ENCODE measurements around the gene KICS2.
"Not testable (repeated sequence)": the region's sequence is repeated elsewhere in the genome, so short reads cannot be mapped to it uniquely, and the experiment has no call there.

KICS2 gene

GRCh38 chr12:64207453-64207852, 14.6 kb downstream of the KICS2 start:
- Histone ChIP-seq H3K27me3 (ENCODE audit: control insufficient read depth, insufficient read depth, low read length) (no peaks in the 10 kb centered on the region), H3K27ac (ENCODE audit: low read depth, low read length) (no peak overlapping the region), H3K36me3 (ENCODE audit: control insufficient read depth, insufficient read depth, low read length) (peaks cover 2% of the 10 kb centered on the region), H3K4me3 (ENCODE audit: low read length) (no peak overlapping the region), H3K9ac (ENCODE audit: low read length) (no peak overlapping the region), H3K4me1 (ENCODE audit: control insufficient read depth, insufficient read depth, low read length) (no peaks in the 10 kb centered on the region)

- no peak overlapping the region for H3K4me3 ChIP-seq (ENCODE audit: low read length)
- no peak overlapping the region for H3K27ac ChIP-seq (ENCODE audit: low read depth, low read length)
Measured at GRCh38 chr12:64205542-64205941, 16.6 kb downstream of the KICS2 start.

GRCh38 chr12:64203775-64204174, 18.3 kb downstream of the KICS2 start:
- Histone ChIP-seq H3K36me3 (ENCODE audit: control insufficient read depth, insufficient read depth, low read length) (peaks cover 2% of the 10 kb centered on the region), H3K27ac (ENCODE audit: low read depth, low read length) (no peak overlapping the region), H3K27me3 (ENCODE audit: control insufficient read depth, insufficient read depth, low read length) (no peaks in the 10 kb centered on the region), H3K4me1 (ENCODE audit: control insufficient read depth, insufficient read depth, low read length) (no peaks in the 10 kb centered on the region), H3K4me3 (ENCODE audit: low read length) (no peak overlapping the region), H3K9ac (ENCODE audit: low read length) (no peak overlapping the region)

More at GRCh38 chr12:64205542-64205941, 16.6 kb downstream of the KICS2 start:
- Histone ChIP-seq H3K4me1 (ENCODE audit: control insufficient read depth, insufficient read depth, low read length) (no peaks in the 10 kb centered on the region), H3K27me3 (ENCODE audit: control insufficient read depth, insufficient read depth, low read length) (no peaks in the 10 kb centered on the region), H3K9ac (ENCODE audit: low read length) (no peak overlapping the region), H3K36me3 (ENCODE audit: control insufficient read depth, insufficient read depth, low read length) (peaks cover 2% of the 10 kb centered on the region)

GRCh38 chr12:64203036-64203435, 19.1 kb downstream of the KICS2 start:
- Histone ChIP-seq H3K27me3 (ENCODE audit: control insufficient read depth, insufficient read depth, low read length) (no peaks in the 10 kb centered on the region), H3K4me3 (ENCODE audit: low read length) (no peak overlapping the region), H3K36me3 (ENCODE audit: control insufficient read depth, insufficient read depth, low read length) (peaks cover 2% of the 10 kb centered on the region), H3K27ac (ENCODE audit: low read depth, low read length) (no peak overlapping the region), H3K4me1 (ENCODE audit: control insufficient read depth, insufficient read depth, low read length) (no peaks in the 10 kb centered on the region), H3K9ac (ENCODE audit: low read length) (no peak overlapping the region)

- H3K27ac ChIP-seq (ENCODE audit: low read depth, low read length); H3K9ac ChIP-seq (ENCODE audit: low read length); H3K27me3 ChIP-seq (ENCODE audit: control insufficient read depth, insufficient read depth, low read length); H3K4me1 ChIP-seq (ENCODE audit: control insufficient read depth, insufficient read depth, low read length); H3K4me3 ChIP-seq (ENCODE audit: low read length); H3K36me3 ChIP-seq (ENCODE audit: control insufficient read depth, insufficient read depth, low read length): not testable (repeated sequence)
Measured at GRCh38 chr12:64195841-64196240, 26.3 kb downstream of the KICS2 start.

GRCh38 chr12:64194333-64195149, 27.6 kb downstream of the KICS2 start:
- no peaks in the 10 kb centered on the region for H3K4me1 ChIP-seq (ENCODE audit: control insufficient read depth, insufficient read depth, low read length)
- no peak overlapping the region for H3K9ac ChIP-seq (ENCODE audit: low read length)
- H3K27me3 ChIP-seq (ENCODE audit: control insufficient read depth, insufficient read depth, low read length): no peaks in the 10 kb centered on the region
- H3K27ac ChIP-seq (ENCODE audit: low read depth, low read length): no peak overlapping the region
- H3K36me3 ChIP-seq (ENCODE audit: control insufficient read depth, insufficient read depth, low read length): no peaks in the 10 kb centered on the region
- H3K4me3 ChIP-seq (ENCODE audit: low read length): no peak overlapping the region

GRCh38 chr12:64193931-64194330, 28.2 kb downstream of the KICS2 start:
- Histone ChIP-seq H3K4me1 (ENCODE audit: control insufficient read depth, insufficient read depth, low read length) (no peaks in the 10 kb centered on the region), H3K4me3 (ENCODE audit: low read length) (no peak overlapping the region), H3K27me3 (ENCODE audit: control insufficient read depth, insufficient read depth, low read length) (no peaks in the 10 kb centered on the region)

GRCh38 chr12:64192644-64193444, 29.3 kb downstream of the KICS2 start:
- no peak overlapping the region for H3K9ac ChIP-seq (ENCODE audit: low read length)
- H3K27ac ChIP-seq (ENCODE audit: low read depth, low read length): no peak overlapping the region
- H3K4me3 ChIP-seq (ENCODE audit: low read length): no peak overlapping the region
- no peaks in the 10 kb centered on the region for H3K27me3 ChIP-seq (ENCODE audit: control insufficient read depth, insufficient read depth, low read length)
- H3K36me3 ChIP-seq (ENCODE audit: control insufficient read depth, insufficient read depth, low read length): no peaks in the 10 kb centered on the region
- no peaks in the 10 kb centered on the region for H3K4me1 ChIP-seq (ENCODE audit: control insufficient read depth, insufficient read depth, low read length)

More at GRCh38 chr12:64193931-64194330, 28.2 kb downstream of the KICS2 start:
- no peak overlapping the region for H3K27ac ChIP-seq (ENCODE audit: low read depth, low read length)
- no peaks in the 10 kb centered on the region for H3K36me3 ChIP-seq (ENCODE audit: control insufficient read depth, insufficient read depth, low read length)
- no peak overlapping the region for H3K9ac ChIP-seq (ENCODE audit: low read length)

- H3K36me3 ChIP-seq (ENCODE audit: control insufficient read depth, insufficient read depth, low read length): no peaks in the 10 kb centered on the region
- H3K4me1 ChIP-seq (ENCODE audit: control insufficient read depth, insufficient read depth, low read length): no peaks in the 10 kb centered on the region
- H3K9ac ChIP-seq (ENCODE audit: low read length): no peak overlapping the region
- H3K27ac ChIP-seq (ENCODE audit: low read depth, low read length): no peak overlapping the region
- H3K27me3 ChIP-seq (ENCODE audit: control insufficient read depth, insufficient read depth, low read length): no peaks in the 10 kb centered on the region
- H3K4me3 ChIP-seq (ENCODE audit: low read length): no peak overlapping the region
Measured at GRCh38 chr12:64190140-64190539, 32.0 kb downstream of the KICS2 start.

GRCh38 chr12:64189530-64189929, 32.6 kb downstream of the KICS2 start:
- Histone ChIP-seq H3K4me3 (ENCODE audit: low read length) (no peak overlapping the region), H3K27me3 (ENCODE audit: control insufficient read depth, insufficient read depth, low read length) (no peaks in the 10 kb centered on the region), H3K4me1 (ENCODE audit: control insufficient read depth, insufficient read depth, low read length) (no peaks in the 10 kb centered on the region), H3K9ac (ENCODE audit: low read length) (no peak overlapping the region), H3K27ac (ENCODE audit: low read depth, low read length) (no peak overlapping the region), H3K36me3 (ENCODE audit: control insufficient read depth, insufficient read depth, low read length) (no peaks in the 10 kb centered on the region)

- no peak overlapping the region for H3K4me3 ChIP-seq (ENCODE audit: low read length)
- H3K27me3 ChIP-seq (ENCODE audit: control insufficient read depth, insufficient read depth, low read length): no peaks in the 10 kb centered on the region
- no peak overlapping the region for H3K27ac ChIP-seq (ENCODE audit: low read depth, low read length)
- no peaks in the 10 kb centered on the region for H3K4me1 ChIP-seq (ENCODE audit: control insufficient read depth, insufficient read depth, low read length)
- no peaks in the 10 kb centered on the region for H3K36me3 ChIP-seq (ENCODE audit: control insufficient read depth, insufficient read depth, low read length)
- H3K9ac ChIP-seq (ENCODE audit: low read length): no peak overlapping the region
Measured at GRCh38 chr12:64187794-64188193, 34.3 kb downstream of the KICS2 start.

- Histone ChIP-seq H3K9ac (ENCODE audit: low read length) (no peak overlapping the region), H3K36me3 (ENCODE audit: control insufficient read depth, insufficient read depth, low read length) (no peaks in the 10 kb centered on the region), H3K27ac (ENCODE audit: low read depth, low read length) (no peak overlapping the region), H3K27me3 (ENCODE audit: control insufficient read depth, insufficient read depth, low read length) (no peaks in the 10 kb centered on the region), H3K4me1 (ENCODE audit: control insufficient read depth, insufficient read depth, low read length) (no peaks in the 10 kb centered on the region), H3K4me3 (ENCODE audit: low read length) (no peak overlapping the region)
Measured at GRCh38 chr12:64187370-64187769, 34.7 kb downstream of the KICS2 start.
